Measurements from ENCODE around the gene RASAL2. TPM values are rescaled to one million over a fixed set of nuclear protein-coding genes. Genes with fewer than 3 reads are reported as not detected.
"Not testable (repeated sequence)": the region's sequence is repeated elsewhere in the genome, so short reads cannot be mapped to it uniquely, and the experiment has no call there.

RASAL2 gene
- total RNA-seq, 2 donors from 2014 or later: not detected

- ATAC-seq (no peak), DNase-seq (ENCODE audit: low spot score) (no peak)
- H3K4me1 Mint-ChIP-seq (ENCODE audit: low read depth in 2 of 2): no peaks in the 10 kb centered on the region
- no peaks in the 10 kb centered on the region for H3K27me3 Mint-ChIP-seq
- no peaks in the 10 kb centered on the region for H3K36me3 Mint-ChIP-seq
- H3K4me3 Mint-ChIP-seq: no peak overlapping the region
- peaks cover 3% of the 10 kb centered on the region for H3K9me3 Mint-ChIP-seq
- H3K27ac Mint-ChIP-seq: no peak overlapping the region
Observed at GRCh38 chr1:178174539-178174938, 80.6 kb downstream of the RASAL2 start.

DNA sequence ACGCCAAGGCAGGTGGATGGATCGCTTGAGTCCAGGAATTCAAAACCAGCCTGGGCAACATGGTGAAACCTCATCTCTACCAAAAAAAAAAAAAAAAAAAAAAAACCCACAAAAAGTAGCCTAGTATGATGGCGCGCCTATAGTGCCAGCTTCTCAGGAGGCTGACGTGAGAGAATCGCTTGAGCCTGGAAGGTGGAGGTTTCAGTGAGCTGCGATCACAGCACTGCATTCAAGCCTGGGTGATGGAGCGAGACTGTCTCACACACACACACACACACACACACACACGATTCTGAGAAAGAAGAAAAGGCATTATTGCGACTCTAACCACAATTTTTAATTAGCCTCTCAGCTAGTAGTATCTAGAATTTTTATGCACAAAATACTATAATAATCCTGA lies 86.5 kb downstream of the RASAL2 start:
- Mint-ChIP-seq H3K27ac (no peak overlapping the region), H3K36me3 (no peaks in the 10 kb centered on the region)

GRCh38 chr1:178183796-178184195 lies 89.9 kb downstream of the RASAL2 start:
- no peaks in the 10 kb centered on the region for H3K9me3 Mint-ChIP-seq
- no peaks in the 10 kb centered on the region for H3K36me3 Mint-ChIP-seq
- no peak for ATAC-seq
- no peak overlapping the region for H3K27ac Mint-ChIP-seq
- H3K4me1 Mint-ChIP-seq (ENCODE audit: low read depth in 2 of 2): no peaks in the 10 kb centered on the region
- H3K4me3 Mint-ChIP-seq: no peak overlapping the region
- H3K27me3 Mint-ChIP-seq: no peaks in the 10 kb centered on the region
- no peak for DNase-seq (ENCODE audit: low spot score)

More for the DNA sequence above, 86.5 kb downstream of the RASAL2 start:
- H3K9me3 Mint-ChIP-seq: peaks cover 3% of the 10 kb centered on the region
- H3K4me1 Mint-ChIP-seq (ENCODE audit: low read depth in 2 of 2): no peaks in the 10 kb centered on the region
- H3K4me3 Mint-ChIP-seq: no peak overlapping the region
- no peak for DNase-seq (ENCODE audit: low spot score)
- H3K27me3 Mint-ChIP-seq: no peaks in the 10 kb centered on the region
- ATAC-seq: no peak

- Mint-ChIP-seq H3K9me3 (no peaks in the 10 kb centered on the region), H3K27ac (no peak overlapping the region), H3K36me3 (no peaks in the 10 kb centered on the region), H3K27me3 (no peaks in the 10 kb centered on the region), H3K4me1 (ENCODE audit: low read depth in 2 of 2) (no peaks in the 10 kb centered on the region), H3K4me3 (no peak overlapping the region)
- ATAC-seq (no peak), DNase-seq (ENCODE audit: low spot score) (no peak)
Observed at GRCh38 chr1:178188306-178188705, 94.4 kb downstream of the RASAL2 start.

GRCh38 chr1:178189814-178190213 lies 95.9 kb downstream of the RASAL2 start:
- no peak for DNase-seq (ENCODE audit: low spot score)
- no peaks in the 10 kb centered on the region for H3K4me1 Mint-ChIP-seq (ENCODE audit: low read depth in 2 of 2)
- no peak overlapping the region for H3K4me3 Mint-ChIP-seq
- H3K36me3 Mint-ChIP-seq: no peaks in the 10 kb centered on the region
- H3K27me3 Mint-ChIP-seq: no peaks in the 10 kb centered on the region
- H3K27ac Mint-ChIP-seq: no peak overlapping the region
- H3K9me3 Mint-ChIP-seq: peaks cover 6% of the 10 kb centered on the region
- no peak for ATAC-seq

DNA sequence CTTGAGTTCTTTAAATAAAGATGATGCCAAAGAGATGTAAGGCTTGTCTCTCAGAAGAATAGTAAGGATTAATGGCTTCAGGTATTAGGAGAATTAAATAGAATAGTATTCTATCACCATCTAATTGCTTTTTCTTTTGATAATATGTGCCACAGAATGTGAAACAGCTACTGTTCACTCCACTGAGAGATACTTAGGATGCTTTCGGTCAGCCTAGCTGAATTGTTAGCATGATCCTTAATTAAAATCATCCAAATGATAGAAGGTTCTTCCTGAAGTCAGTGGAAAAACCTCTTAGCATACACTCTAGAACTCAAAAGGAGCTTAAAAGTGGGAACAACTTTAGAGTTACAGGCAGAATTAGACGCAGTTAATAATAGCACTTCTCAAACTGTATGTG lies 97.0 kb downstream of the RASAL2 start:
- no peaks in the 10 kb centered on the region for H3K36me3 Mint-ChIP-seq
- no peak overlapping the region for H3K27ac Mint-ChIP-seq
- ATAC-seq: no peak
- no peaks in the 10 kb centered on the region for H3K27me3 Mint-ChIP-seq
- H3K9me3 Mint-ChIP-seq: peaks cover 6% of the 10 kb centered on the region
- no peak for DNase-seq (ENCODE audit: low spot score)
- H3K4me3 Mint-ChIP-seq: no peak overlapping the region
- H3K4me1 Mint-ChIP-seq (ENCODE audit: low read depth in 2 of 2): no peaks in the 10 kb centered on the region

GRCh38 chr1:178192686-178193085 lies 98.8 kb downstream of the RASAL2 start:
- Mint-ChIP-seq H3K9me3 (peaks cover 6% of the 10 kb centered on the region), H3K36me3 (no peaks in the 10 kb centered on the region), H3K4me1 (ENCODE audit: low read depth in 2 of 2) (no peaks in the 10 kb centered on the region), H3K27ac (no peak overlapping the region), H3K4me3 (no peak overlapping the region), H3K27me3 (no peaks in the 10 kb centered on the region)
- DNase-seq (ENCODE audit: low spot score) (no peak), ATAC-seq (no peak)

GRCh38 chr1:178196631-178197030 lies 102.7 kb downstream of the RASAL2 start:
- H3K9me3 Mint-ChIP-seq: peaks cover 6% of the 10 kb centered on the region

DNA sequence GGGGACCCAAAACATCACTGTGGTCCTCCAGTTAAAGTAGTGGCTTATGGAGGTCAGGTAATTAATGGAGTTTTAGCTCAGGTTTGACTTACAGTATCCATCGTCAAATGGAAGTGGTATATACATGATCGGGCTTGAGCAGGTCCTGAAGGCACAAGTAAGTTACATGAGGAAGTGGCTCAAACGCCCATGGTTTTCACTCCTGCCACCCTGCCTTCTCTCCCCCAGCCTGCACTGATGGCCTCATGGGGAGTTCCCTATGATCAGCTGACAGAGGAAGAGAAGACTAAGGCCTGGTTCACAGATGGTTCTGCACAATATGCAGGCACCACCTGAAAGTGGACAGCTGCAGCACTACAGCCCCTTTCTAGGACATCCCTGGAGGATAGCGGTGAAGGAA lies 108.2 kb downstream of the RASAL2 start:
- not testable (repeated sequence) for ATAC-seq; H3K27me3 Mint-ChIP-seq; DNase-seq (ENCODE audit: low spot score); H3K4me1 Mint-ChIP-seq (ENCODE audit: low read depth in 2 of 2); H3K4me3 Mint-ChIP-seq; H3K27ac Mint-ChIP-seq; H3K36me3 Mint-ChIP-seq
- peaks cover 13% of the 10 kb centered on the region for H3K9me3 Mint-ChIP-seq

More at GRCh38 chr1:178196631-178197030, 102.7 kb downstream of the RASAL2 start:
- Mint-ChIP-seq H3K4me1 (ENCODE audit: low read depth in 2 of 2) (no peaks in the 10 kb centered on the region), H3K4me3 (no peak overlapping the region), H3K36me3 (no peaks in the 10 kb centered on the region), H3K27ac (no peak overlapping the region), H3K27me3 (no peaks in the 10 kb centered on the region)
- DNase-seq (ENCODE audit: low spot score) (no peak), ATAC-seq (no peak)

- H3K27ac Mint-ChIP-seq; H3K36me3 Mint-ChIP-seq; H3K27me3 Mint-ChIP-seq; H3K4me3 Mint-ChIP-seq; H3K4me1 Mint-ChIP-seq (ENCODE audit: low read depth in 2 of 2); DNase-seq (ENCODE audit: low spot score); ATAC-seq: not testable (repeated sequence)
- peaks cover 13% of the 10 kb centered on the region for H3K9me3 Mint-ChIP-seq
Observed at GRCh38 chr1:178202546-178202945, 108.6 kb downstream of the RASAL2 start.

- Mint-ChIP-seq H3K9me3 (peaks cover 21% of the 10 kb centered on the region), H3K36me3 (peaks cover 29% of the 10 kb centered on the region)
- ATAC-seq; DNase-seq (ENCODE audit: low spot score); H3K4me3 Mint-ChIP-seq; H3K27me3 Mint-ChIP-seq; H3K27ac Mint-ChIP-seq; H3K4me1 Mint-ChIP-seq (ENCODE audit: low read depth in 2 of 2): not testable (repeated sequence)
Observed at GRCh38 chr1:178208269-178208856, 114.5 kb downstream of the RASAL2 start.

DNA sequence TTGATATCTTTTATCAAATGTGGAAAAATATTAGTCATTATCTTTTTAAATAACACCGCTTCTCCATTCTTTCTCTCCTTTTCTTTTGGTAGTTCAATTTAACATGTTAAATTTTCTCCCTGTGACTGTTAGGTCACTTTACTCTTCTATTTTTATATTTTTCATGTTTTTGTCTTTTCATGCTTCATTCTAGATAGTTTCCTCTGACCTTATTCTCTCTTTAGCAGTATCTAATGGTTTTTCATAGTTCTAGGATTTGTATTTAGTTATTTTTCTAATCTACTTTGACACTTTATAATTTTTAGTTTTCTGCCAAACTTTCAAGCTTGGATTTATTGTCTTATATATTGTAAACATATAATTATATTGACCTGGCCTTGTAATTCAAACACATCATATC lies 116.0 kb downstream of the RASAL2 start:
- DNase-seq (ENCODE audit: low spot score) (no peak), ATAC-seq (no peak)
- no peaks in the 10 kb centered on the region for H3K4me1 Mint-ChIP-seq (ENCODE audit: low read depth in 2 of 2)
- H3K9me3 Mint-ChIP-seq: peaks cover 19% of the 10 kb centered on the region
- H3K4me3 Mint-ChIP-seq: no peak overlapping the region
- no peaks in the 10 kb centered on the region for H3K27me3 Mint-ChIP-seq
- peaks cover 29% of the 10 kb centered on the region for H3K36me3 Mint-ChIP-seq
- H3K27ac Mint-ChIP-seq: no peak overlapping the region

DNA sequence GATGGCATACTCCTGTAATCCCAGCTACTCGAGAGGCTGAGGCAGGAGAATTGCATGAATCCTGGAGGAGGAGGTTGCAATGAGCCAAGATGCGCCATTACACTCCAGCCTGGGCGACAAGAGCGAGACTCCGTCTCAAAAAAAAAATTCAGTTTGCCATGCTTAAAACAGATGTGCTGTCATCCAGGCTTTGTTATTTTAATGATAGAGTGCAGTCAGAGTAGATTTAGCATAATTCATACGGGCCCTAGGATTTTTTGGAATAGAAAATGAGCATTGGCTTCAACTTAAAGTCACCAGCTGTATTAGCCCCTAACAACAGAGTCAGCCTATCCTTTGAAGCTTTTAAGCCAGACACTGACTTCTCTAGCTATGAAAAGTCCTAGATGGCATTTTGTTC lies 124.6 kb downstream of the RASAL2 start:
- no peak overlapping the region for H3K27ac Mint-ChIP-seq
- DNase-seq (ENCODE audit: low spot score): no peak
- H3K27me3 Mint-ChIP-seq: no peaks in the 10 kb centered on the region
- no peaks in the 10 kb centered on the region for H3K36me3 Mint-ChIP-seq
- no peak overlapping the region for H3K4me3 Mint-ChIP-seq
- H3K4me1 Mint-ChIP-seq (ENCODE audit: low read depth in 2 of 2): no peaks in the 10 kb centered on the region
- no peak for ATAC-seq
- peaks cover 6% of the 10 kb centered on the region for H3K9me3 Mint-ChIP-seq

GRCh38 chr1:178220094-178220493 lies 126.2 kb downstream of the RASAL2 start:
- ATAC-seq (no peak), DNase-seq (ENCODE audit: low spot score) (no peak)
- H3K4me1 Mint-ChIP-seq (ENCODE audit: low read depth in 2 of 2): no peaks in the 10 kb centered on the region
- no peaks in the 10 kb centered on the region for H3K36me3 Mint-ChIP-seq
- H3K27ac Mint-ChIP-seq: no peak overlapping the region
- no peaks in the 10 kb centered on the region for H3K27me3 Mint-ChIP-seq
- peaks cover 6% of the 10 kb centered on the region for H3K9me3 Mint-ChIP-seq
- H3K4me3 Mint-ChIP-seq: no peak overlapping the region

- Mint-ChIP-seq H3K9me3 (peaks cover 8% of the 10 kb centered on the region), H3K4me1 (ENCODE audit: low read depth in 2 of 2) (no peaks in the 10 kb centered on the region), H3K36me3 (no peaks in the 10 kb centered on the region), H3K27ac (no peak overlapping the region), H3K4me3 (no peak overlapping the region), H3K27me3 (no peaks in the 10 kb centered on the region)
- DNase-seq (ENCODE audit: low spot score) (no peak), ATAC-seq (no peak)
Observed at GRCh38 chr1:178223289-178223688, 129.4 kb downstream of the RASAL2 start.

Measured in natural killer cell treated with Interleukin-12 subunit alpha and Interleukin-12 subunit beta and Interleukin-15 and Interleukin-18, amount 100 ng/mL, for 72 hours (primary cell).